Neural progenitor cell (in vitro differentiated cells): ENCODE results near the gene RAB8B.

Experiments used
- EZH2phosphoT487 ChIP-seq: fragments of 200-600 bp; sonication (generic); IDR thresholded peaks from 2 replicates; pipeline ENCODE4 v1.6.1; 2017; ENCODE audit warnings: antibody characterized with exemption
- TF ChIP-seq, protein P1 (sequence below): fragments of 200-600 bp; sonication (generic); IDR thresholded peaks from 2 replicates; pipeline ENCODE4 v1.5.1; 2017; ENCODE audit warnings: antibody characterized with exemption, mild to moderate bottlenecking

DNA sequence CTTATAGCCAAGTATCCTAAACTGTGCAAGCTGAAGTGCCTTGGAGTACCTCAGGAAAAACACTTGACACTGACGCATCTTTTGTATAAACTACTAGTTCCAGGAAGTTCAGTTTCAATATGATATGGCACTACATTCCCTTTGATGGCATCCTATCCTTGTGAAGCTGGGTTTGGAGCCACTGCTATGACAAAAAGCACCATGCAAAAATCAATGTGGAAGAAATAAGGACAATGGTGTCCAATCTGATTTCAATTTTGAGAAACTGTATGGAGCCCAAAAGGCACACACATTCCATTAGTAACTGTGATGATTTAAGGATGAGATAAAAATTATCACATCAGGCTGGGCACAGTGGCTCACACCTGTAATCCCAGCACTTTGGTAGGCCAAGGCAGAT, 37.7 kb upstream of the RAB8B start:
- TF ChIP-seq, protein P1, sequence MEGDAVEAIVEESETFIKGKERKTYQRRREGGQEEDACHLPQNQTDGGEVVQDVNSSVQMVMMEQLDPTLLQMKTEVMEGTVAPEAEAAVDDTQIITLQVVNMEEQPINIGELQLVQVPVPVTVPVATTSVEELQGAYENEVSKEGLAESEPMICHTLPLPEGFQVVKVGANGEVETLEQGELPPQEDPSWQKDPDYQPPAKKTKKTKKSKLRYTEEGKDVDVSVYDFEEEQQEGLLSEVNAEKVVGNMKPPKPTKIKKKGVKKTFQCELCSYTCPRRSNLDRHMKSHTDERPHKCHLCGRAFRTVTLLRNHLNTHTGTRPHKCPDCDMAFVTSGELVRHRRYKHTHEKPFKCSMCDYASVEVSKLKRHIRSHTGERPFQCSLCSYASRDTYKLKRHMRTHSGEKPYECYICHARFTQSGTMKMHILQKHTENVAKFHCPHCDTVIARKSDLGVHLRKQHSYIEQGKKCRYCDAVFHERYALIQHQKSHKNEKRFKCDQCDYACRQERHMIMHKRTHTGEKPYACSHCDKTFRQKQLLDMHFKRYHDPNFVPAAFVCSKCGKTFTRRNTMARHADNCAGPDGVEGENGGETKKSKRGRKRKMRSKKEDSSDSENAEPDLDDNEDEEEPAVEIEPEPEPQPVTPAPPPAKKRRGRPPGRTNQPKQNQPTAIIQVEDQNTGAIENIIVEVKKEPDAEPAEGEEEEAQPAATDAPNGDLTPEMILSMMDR: no peak
- TF ChIP-seq EZH2phosphoT487: no peak
